ENCODE results near the gene GJC2. TPM values are rescaled to one million over a fixed set of nuclear protein-coding genes. Genes with fewer than 3 reads are reported as not detected.

GJC2 gene
- polyA plus RNA-seq, 1 donor (not counting 4 experiments of a cell fraction or from before 2014, with no cell fraction given), result 0.58 TPM

DNA sequence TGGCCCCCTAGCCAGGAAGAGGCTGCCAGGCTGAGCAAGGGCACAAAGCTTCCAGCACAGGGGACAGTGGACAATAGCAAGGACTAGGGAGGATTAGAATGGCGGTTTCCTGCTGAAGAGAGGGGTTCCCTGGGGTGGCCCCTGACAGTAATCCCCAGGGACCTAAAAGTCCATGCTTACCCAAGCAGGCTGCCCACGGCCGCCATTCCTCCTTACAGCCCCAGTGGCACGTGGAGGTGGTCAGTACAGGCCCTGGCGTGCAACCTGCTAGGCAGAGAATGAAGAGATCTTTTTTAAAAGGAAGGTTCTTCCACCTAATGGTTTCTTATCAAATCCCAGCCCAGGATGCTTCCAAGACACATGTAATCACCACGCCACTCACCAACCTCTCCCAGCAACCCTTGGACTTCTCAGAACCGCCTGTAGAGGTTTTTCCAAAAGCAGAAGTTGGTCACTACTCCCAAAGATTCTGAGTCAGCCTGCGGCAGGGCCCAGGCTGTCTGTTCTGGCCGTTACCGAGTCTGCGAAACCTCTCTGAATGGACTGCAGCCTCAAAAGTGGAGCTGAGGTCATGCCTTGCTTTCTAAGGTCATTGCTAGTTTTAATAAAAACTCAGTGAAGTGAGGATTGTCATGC is 41.6 kb upstream of the GJC2 start:
- H3K9me1 ChIP-seq (ENCODE audit: control insufficient read depth, extremely low read depth, insufficient read depth, low read length), result no peaks in the 10 kb centered on the region
- no peak for DNase-seq (ENCODE audit: low read depth, low spot score)
- H3K4me3 ChIP-seq (ENCODE audit: control insufficient read depth in 2 of 3, extremely low read depth in 1 of 3, insufficient read depth in 2 of 3, low read depth in 1 of 3, low read length in 3 of 3), result peak overlapping the region; percentile 74 to 93 (median 88)
- peak overlapping the region; percentile 50 for H3K27ac ChIP-seq (ENCODE audit: control insufficient read depth, insufficient read depth, low read length)
- H3K4me2 ChIP-seq (ENCODE audit: control insufficient read depth, extremely low read depth, insufficient read depth, low read depth, low read length), result peak overlapping the region; percentile 89
- no peaks in the 10 kb centered on the region for H3K9me3 ChIP-seq (ENCODE audit: control insufficient read depth, low read depth, low read length)
- TF ChIP-seq, protein P1, sequence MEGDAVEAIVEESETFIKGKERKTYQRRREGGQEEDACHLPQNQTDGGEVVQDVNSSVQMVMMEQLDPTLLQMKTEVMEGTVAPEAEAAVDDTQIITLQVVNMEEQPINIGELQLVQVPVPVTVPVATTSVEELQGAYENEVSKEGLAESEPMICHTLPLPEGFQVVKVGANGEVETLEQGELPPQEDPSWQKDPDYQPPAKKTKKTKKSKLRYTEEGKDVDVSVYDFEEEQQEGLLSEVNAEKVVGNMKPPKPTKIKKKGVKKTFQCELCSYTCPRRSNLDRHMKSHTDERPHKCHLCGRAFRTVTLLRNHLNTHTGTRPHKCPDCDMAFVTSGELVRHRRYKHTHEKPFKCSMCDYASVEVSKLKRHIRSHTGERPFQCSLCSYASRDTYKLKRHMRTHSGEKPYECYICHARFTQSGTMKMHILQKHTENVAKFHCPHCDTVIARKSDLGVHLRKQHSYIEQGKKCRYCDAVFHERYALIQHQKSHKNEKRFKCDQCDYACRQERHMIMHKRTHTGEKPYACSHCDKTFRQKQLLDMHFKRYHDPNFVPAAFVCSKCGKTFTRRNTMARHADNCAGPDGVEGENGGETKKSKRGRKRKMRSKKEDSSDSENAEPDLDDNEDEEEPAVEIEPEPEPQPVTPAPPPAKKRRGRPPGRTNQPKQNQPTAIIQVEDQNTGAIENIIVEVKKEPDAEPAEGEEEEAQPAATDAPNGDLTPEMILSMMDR (optimal IDR thresholded peaks at IDR 0.05 in 1 of 3, IDR thresholded peaks at IDR 0.05 in 1 of 3, conservative IDR thresholded peaks at IDR 0.05 in 1 of 3; ENCODE audit: extremely low read depth in 1 of 3, insufficient read depth in 2 of 3, low read length in 3 of 3), result no peak
- TF ChIP-seq EZH2 (IDR thresholded peaks at IDR 0.05; ENCODE audit: low read length), result no peak
- peaks cover 17% of the 10 kb centered on the region for H3K79me2 ChIP-seq (ENCODE audit: control insufficient read depth, insufficient read depth, low read length)
- FAIRE-seq, result no peak
- H3K36me3 ChIP-seq (ENCODE audit: control insufficient read depth in 2 of 2, extremely low read depth in 1 of 2, insufficient read depth in 2 of 2, low read length in 2 of 2), result peaks cover 3 to 14% of the 10 kb centered on the region in 2 experiments
- H3K4me1 ChIP-seq (ENCODE audit: control insufficient read depth, extremely low read depth, insufficient read depth, low read length), result peaks cover 17% of the 10 kb centered on the region
- H3K9ac ChIP-seq (ENCODE audit: control insufficient read depth, extremely low read depth, insufficient read depth, low read length), result peak overlapping the region; percentile 92
- no peaks in the 10 kb centered on the region for H4K20me1 ChIP-seq (ENCODE audit: control insufficient read depth, extremely low read depth, insufficient read depth, low read length)
- dilution Hi-C loops (cut with MboI; ENCODE audit: extremely low pct_ligation_motif_present, low sequenced_read_pairs), result no loop called here
- no peak overlapping the region for H2AFZ ChIP-seq (ENCODE audit: control insufficient read depth, low read length)
- H3K27me3 ChIP-seq (ENCODE audit: control insufficient read depth, extremely low read depth, insufficient read depth, low read length), result no peaks in the 10 kb centered on the region

DNA sequence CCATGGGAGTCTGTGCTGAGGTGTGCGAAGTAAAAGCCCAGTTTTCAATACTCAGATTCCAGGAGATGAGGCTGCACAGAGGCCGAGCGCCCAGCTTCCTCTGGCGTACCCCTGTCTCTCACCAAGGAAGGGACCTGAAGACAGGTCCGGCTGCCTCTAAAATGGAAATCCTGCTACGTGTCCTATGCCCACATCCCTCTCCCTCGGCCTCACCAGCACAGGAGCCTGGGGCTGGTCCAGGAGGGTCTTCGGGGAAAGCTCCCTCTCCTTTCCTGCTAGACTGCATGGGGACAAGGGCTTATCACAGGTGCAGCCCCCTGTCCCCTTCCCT is 41.0 kb upstream of the GJC2 start:
- dilution Hi-C loops (cut with MboI; ENCODE audit: extremely low pct_ligation_motif_present, low sequenced_read_pairs), result no loop called here
- Histone ChIP-seq H3K27ac (ENCODE audit: control insufficient read depth, insufficient read depth, low read length) (peak overlapping the region; percentile 50), H3K27me3 (ENCODE audit: control insufficient read depth, extremely low read depth, insufficient read depth, low read length) (no peaks in the 10 kb centered on the region), H3K9me1 (ENCODE audit: control insufficient read depth, extremely low read depth, insufficient read depth, low read length) (no peaks in the 10 kb centered on the region), H2AFZ (ENCODE audit: control insufficient read depth, low read length) (peak overlapping the region; percentile 90), H3K9ac (ENCODE audit: control insufficient read depth, extremely low read depth, insufficient read depth, low read length) (peak overlapping the region; percentile 92), H3K4me2 (ENCODE audit: control insufficient read depth, extremely low read depth, insufficient read depth, low read depth, low read length) (peak overlapping the region; percentile 89), H3K4me1 (ENCODE audit: control insufficient read depth, extremely low read depth, insufficient read depth, low read length) (peaks cover 15% of the 10 kb centered on the region), H3K4me3 (ENCODE audit: control insufficient read depth in 2 of 3, extremely low read depth in 1 of 3, insufficient read depth in 2 of 3, low read depth in 1 of 3, low read length in 3 of 3) (peak overlapping the region; percentile 74 to 93 (median 88)), H3K79me2 (ENCODE audit: control insufficient read depth, insufficient read depth, low read length) (peaks cover 17% of the 10 kb centered on the region), H4K20me1 (ENCODE audit: control insufficient read depth, extremely low read depth, insufficient read depth, low read length) (no peaks in the 10 kb centered on the region), H3K36me3 (ENCODE audit: control insufficient read depth in 2 of 2, extremely low read depth in 1 of 2, insufficient read depth in 2 of 2, low read length in 2 of 2) (peaks cover 3 to 14% of the 10 kb centered on the region in 2 experiments), H3K9me3 (ENCODE audit: control insufficient read depth, low read depth, low read length) (no peaks in the 10 kb centered on the region)
- FAIRE-seq, result no peak
- TF ChIP-seq, protein P1 (optimal IDR thresholded peaks at IDR 0.05 in 1 of 3, IDR thresholded peaks at IDR 0.05 in 1 of 3, conservative IDR thresholded peaks at IDR 0.05 in 1 of 3; ENCODE audit: extremely low read depth in 1 of 3, insufficient read depth in 2 of 3, low read length in 3 of 3), result no peak
- no peak for TF ChIP-seq EZH2 (IDR thresholded peaks at IDR 0.05; ENCODE audit: low read length)
- DNase-seq (ENCODE audit: low read depth, low spot score), result no peak

All from keratinocyte (primary cell).